Measurements from ENCODE around the gene CLNS1A. TPM values are rescaled to one million over a fixed set of nuclear protein-coding genes. Genes with fewer than 3 reads are reported as not detected.
A peak's percentile ranks its signal among the peaks of the same experiment; 100 is the strongest.

Gene CLNS1A
- total and polyA plus RNA-seq, 9 of the 15 experiments (the other 6 are each of a cell fraction or from before 2014, with no cell fraction given): 146 to 472 (median 345) TPM

DNA sequence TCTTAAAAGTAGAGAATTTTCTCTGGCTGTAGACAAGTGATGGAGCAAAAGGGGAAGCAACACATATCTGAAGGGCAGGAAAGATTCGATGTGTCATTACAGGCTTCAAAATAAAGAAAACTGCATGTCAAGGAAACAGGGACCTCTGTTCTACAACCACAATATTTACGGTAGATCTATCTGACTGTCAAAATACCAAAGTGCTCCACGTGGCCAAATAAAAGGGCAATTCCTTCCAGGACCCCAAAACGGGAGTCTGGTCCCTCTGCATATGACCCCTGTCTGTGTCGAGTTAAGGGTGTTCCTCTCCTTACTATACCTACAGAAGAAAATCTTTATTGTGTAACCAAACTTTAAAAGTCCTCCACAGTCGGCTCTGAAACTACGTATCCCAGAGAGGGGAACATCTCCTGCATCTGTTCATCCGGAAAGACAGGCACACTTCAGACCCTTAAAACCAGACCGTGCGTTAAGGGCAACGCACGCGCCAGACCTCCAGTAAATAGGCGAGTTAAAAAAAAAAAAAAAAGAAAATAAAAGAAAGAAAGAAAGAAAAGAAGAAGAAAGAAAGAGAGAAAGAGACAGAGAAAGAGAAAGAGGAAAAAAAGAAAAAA, 756 bp downstream of the CLNS1A start:
- peak overlapping the region; percentile 97 for H3K4me2 ChIP-seq (ENCODE audit: insufficient read depth, low read length)
- intact Hi-C loops (cut with micrococcal nuclease) (loop anchor here (2.0 kb wide), 1 partner anchor 184 kb away; the partner anchor contains the start of genes AAMDC and RSF1), in situ Hi-C loops (cut with MboI) (no loop called here)
- H3K9ac ChIP-seq (ENCODE audit: insufficient read depth in 1 of 2, low read depth in 2 of 2, low read length in 2 of 2): peak overlapping the region; percentile 95
- FAIRE-seq (no peak), DNase-seq (ENCODE audit: extremely low read depth in 1 of 4, low spot score in 3 of 4) (peak in 3 of 4 experiments; percentile 20 to 35 (median 20)), ATAC-seq (peak; percentile 31)
- H3K27me3 ChIP-seq (ENCODE audit: control insufficient read depth in 2 of 2, insufficient read depth in 2 of 2, low read length in 2 of 2): no peaks in the 10 kb centered on the region
- H4K20me1 ChIP-seq (replicated peaks; ENCODE audit: control insufficient read depth, insufficient read depth, low read length): 0 out of 2 replicates have a peak, but pooled peaks cover 5% of the 10 kb centered on the region
- peaks cover 15 to 17% of the 10 kb centered on the region in 2 experiments for H3K4me1 ChIP-seq (replicated peaks in 1 of 2; ENCODE audit: control insufficient read depth in 2 of 2, insufficient read depth in 2 of 2, low read length in 2 of 2)
- 1% methylated on average over 14 of the region's 14 CpGs for WGBS (ENCODE audit: insufficient coverage, low coverage, missing lambda C conversion rate)
- H3K9me1 ChIP-seq (ENCODE audit: control insufficient read depth, insufficient read depth, low read length): no peaks in the 10 kb centered on the region
- H3K4me3 ChIP-seq: peak overlapping the region; percentile 87
- peaks cover 60% of the 10 kb centered on the region for H3K79me2 ChIP-seq (ENCODE audit: control insufficient read depth, insufficient read depth, low read length)
- ChIA-PET CTCF (ENCODE audit: low intra/inter-chr PET ratio) (no interaction called here), POLR2A (interaction anchor here (0.5 to 1.4 kb wide), 4 partner anchors 9 to 1313 kb away, joined by 3 read pairs; no protein-coding TSS in a partner anchor)
- H3K36me3 ChIP-seq (ENCODE audit: control insufficient read depth, insufficient read depth, low read length): peaks cover 37% of the 10 kb centered on the region
- BruUV-seq (replicated peaks): TSS peak; percentile 70
- H3K9me3 ChIP-seq (replicated peaks; ENCODE audit: control insufficient read depth, insufficient read depth, low read depth, low read length): peaks cover 6% of the 10 kb centered on the region
- peak overlapping the region; percentile 99 for H3K27ac ChIP-seq (ENCODE audit: extremely low read depth, low read depth, low read length)
- no peak overlapping the region for H2AFZ ChIP-seq (ENCODE audit: low read depth, low read length)
- TF ChIP-seq, protein P1, sequence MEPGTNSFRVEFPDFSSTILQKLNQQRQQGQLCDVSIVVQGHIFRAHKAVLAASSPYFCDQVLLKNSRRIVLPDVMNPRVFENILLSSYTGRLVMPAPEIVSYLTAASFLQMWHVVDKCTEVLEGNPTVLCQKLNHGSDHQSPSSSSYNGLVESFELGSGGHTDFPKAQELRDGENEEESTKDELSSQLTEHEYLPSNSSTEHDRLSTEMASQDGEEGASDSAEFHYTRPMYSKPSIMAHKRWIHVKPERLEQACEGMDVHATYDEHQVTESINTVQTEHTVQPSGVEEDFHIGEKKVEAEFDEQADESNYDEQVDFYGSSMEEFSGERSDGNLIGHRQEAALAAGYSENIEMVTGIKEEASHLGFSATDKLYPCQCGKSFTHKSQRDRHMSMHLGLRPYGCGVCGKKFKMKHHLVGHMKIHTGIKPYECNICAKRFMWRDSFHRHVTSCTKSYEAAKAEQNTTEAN (CRISPR knock-in tag; IDR thresholded peaks at IDR 0.05): no peak
- peak; percentile 12; the same call in 1 of the 2 replicates for TF ChIP-seq MTA2 (IDR thresholded peaks at IDR 0.05; ENCODE audit: low read depth)
- TF ChIP-seq ZNF695 (CRISPR knock-in tag; IDR thresholded peaks at IDR 0.05): no peak
- TF ChIP-seq, protein P2, sequence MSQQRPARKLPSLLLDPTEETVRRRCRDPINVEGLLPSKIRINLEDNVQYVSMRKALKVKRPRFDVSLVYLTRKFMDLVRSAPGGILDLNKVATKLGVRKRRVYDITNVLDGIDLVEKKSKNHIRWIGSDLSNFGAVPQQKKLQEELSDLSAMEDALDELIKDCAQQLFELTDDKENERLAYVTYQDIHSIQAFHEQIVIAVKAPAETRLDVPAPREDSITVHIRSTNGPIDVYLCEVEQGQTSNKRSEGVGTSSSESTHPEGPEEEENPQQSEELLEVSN (IDR thresholded peaks at IDR 0.05; ENCODE audit: borderline replicate concordance in 1 of 2, extremely low read depth in 1 of 2, insufficient read depth in 1 of 2, insufficient read length in 1 of 2, low read depth in 1 of 2, low read length in 1 of 2, poor library complexity in 1 of 2, severe bottlenecking in 1 of 2): no peak
- TF ChIP-seq, protein P3, sequence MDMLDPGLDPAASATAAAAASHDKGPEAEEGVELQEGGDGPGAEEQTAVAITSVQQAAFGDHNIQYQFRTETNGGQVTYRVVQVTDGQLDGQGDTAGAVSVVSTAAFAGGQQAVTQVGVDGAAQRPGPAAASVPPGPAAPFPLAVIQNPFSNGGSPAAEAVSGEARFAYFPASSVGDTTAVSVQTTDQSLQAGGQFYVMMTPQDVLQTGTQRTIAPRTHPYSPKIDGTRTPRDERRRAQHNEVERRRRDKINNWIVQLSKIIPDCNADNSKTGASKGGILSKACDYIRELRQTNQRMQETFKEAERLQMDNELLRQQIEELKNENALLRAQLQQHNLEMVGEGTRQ (CRISPR knock-in tag; IDR thresholded peaks at IDR 0.05): 0 out of 2 replicates have a peak, but pooled peaks have one; percentile 4
- TF ChIP-seq, protein P4, sequence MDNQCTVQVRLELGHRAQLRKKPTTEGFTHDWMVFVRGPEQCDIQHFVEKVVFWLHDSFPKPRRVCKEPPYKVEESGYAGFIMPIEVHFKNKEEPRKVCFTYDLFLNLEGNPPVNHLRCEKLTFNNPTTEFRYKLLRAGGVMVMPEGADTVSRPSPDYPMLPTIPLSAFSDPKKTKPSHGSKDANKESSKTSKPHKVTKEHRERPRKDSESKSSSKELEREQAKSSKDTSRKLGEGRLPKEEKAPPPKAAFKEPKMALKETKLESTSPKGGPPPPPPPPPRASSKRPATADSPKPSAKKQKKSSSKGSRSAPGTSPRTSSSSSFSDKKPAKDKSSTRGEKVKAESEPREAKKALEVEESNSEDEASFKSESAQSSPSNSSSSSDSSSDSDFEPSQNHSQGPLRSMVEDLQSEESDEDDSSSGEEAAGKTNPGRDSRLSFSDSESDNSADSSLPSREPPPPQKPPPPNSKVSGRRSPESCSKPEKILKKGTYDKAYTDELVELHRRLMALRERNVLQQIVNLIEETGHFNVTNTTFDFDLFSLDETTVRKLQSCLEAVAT (IDR thresholded peaks at IDR 0.05): 0 out of 4 replicates have a peak, but pooled peaks of 1 of the 2 experiments have one; percentile 7
- TF ChIP-seq, protein P5, sequence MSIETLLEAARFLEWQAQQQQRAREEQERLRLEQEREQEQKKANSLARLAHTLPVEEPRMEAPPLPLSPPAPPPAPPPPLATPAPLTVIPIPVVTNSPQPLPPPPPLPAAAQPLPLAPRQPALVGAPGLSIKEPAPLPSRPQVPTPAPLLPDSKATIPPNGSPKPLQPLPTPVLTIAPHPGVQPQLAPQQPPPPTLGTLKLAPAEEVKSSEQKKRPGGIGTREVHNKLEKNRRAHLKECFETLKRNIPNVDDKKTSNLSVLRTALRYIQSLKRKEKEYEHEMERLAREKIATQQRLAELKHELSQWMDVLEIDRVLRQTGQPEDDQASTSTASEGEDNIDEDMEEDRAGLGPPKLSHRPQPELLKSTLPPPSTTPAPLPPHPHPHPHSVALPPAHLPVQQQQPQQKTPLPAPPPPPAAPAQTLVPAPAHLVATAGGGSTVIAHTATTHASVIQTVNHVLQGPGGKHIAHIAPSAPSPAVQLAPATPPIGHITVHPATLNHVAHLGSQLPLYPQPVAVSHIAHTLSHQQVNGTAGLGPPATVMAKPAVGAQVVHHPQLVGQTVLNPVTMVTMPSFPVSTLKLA (conservative IDR thresholded peaks at IDR 0.05): peak; percentile 62 to 65
- no peak for TF ChIP-seq SOX6 (IDR thresholded peaks at IDR 0.05)
- TF ChIP-seq HNRNPK (IDR thresholded peaks at IDR 0.05; ENCODE audit: low read depth, low read length, poor library complexity, severe bottlenecking): no peak
- peak in 1 of 2 experiments; percentile 88; a peak in 1 of 4 replicates for TF ChIP-seq SIN3A (IDR thresholded peaks at IDR 0.05; ENCODE audit: borderline replicate concordance in 2 of 2, control insufficient read depth in 1 of 2, low read depth in 2 of 2, low read length in 2 of 2)
- peak in 1 of 2 experiments; percentile 40; a peak in 1 of 4 replicates for TF ChIP-seq HDAC1 (IDR thresholded peaks at IDR 0.05)
- no peak for TF ChIP-seq ZNF696 (CRISPR knock-in tag; conservative IDR thresholded peaks at IDR 0.05)
- TF ChIP-seq TAF1 (IDR thresholded peaks at IDR 0.05; ENCODE audit: control insufficient read depth, extremely low read depth, insufficient read depth, low read length, severe bottlenecking): peak; percentile 11

Data from K562 (cell line).